GM23338 (cell line): ENCODE results near the gene MYO5A. TPM values are rescaled to one million over a fixed set of nuclear protein-coding genes. Genes with fewer than 3 reads are reported as not detected.

Experiments
- ATAC-seq: fragments of 200-7000 bp; cut with Tn5 transposase; 3 replicates; pipeline ENCODE4 v1.9.1; 2020
- DNase-seq: peaks from one replicate; pipeline ENCODE4 v3.0.0-alpha.2; 2015; ENCODE audit warnings: low spot score
- H2AFZ ChIP-seq: fragments of 200-600 bp; sonication (generic); 2 replicates; pipeline ENCODE4 v1.8.0; 2016; ENCODE audit warnings: antibody characterized with exemption, mild to moderate bottlenecking, moderate library complexity
- H3F3A ChIP-seq: fragments of 200-600 bp; sonication (generic); replicated peaks from 2 replicates; pipeline ENCODE4 v1.8.0; 2017; ENCODE audit warnings: antibody characterized with exemption, mixed run types, low read depth
- H3K27ac ChIP-seq: fragments of 200-600 bp; sonication (generic); 2 replicates; pipeline ENCODE4 v1.6.1; 2016; ENCODE audit warnings: low read depth
- H3K27me3 ChIP-seq: fragments of 200-600 bp; sonication (generic); 2 replicates; pipeline ENCODE4 v1.8.0; 2016; ENCODE audit warnings: mild to moderate bottlenecking, mixed run types, moderate library complexity; ENCODE audit not compliant: insufficient read depth
- H3K36me3 ChIP-seq: fragments of 200-600 bp; sonication (generic); 2 replicates; pipeline ENCODE4 v1.8.0; 2016; ENCODE audit warnings: mild to moderate bottlenecking; ENCODE audit not compliant: insufficient read depth
- H3K4me1 ChIP-seq: fragments of 200-600 bp; sonication (generic); 2 replicates; pipeline ENCODE4 v1.8.0; 2016; ENCODE audit warnings: mild to moderate bottlenecking, moderate library complexity; ENCODE audit not compliant: insufficient read depth
- H3K4me2 ChIP-seq: fragments of 200-600 bp; sonication (generic); 2 replicates; pipeline ENCODE4 v1.7.1; 2017; ENCODE audit warnings: mixed run types
- H3K4me3 ChIP-seq: fragments of 200-600 bp; sonication (generic); 2 replicates; pipeline ENCODE4 v1.6.1; 2016; ENCODE audit warnings: mixed run types
- H3K79me2 ChIP-seq: fragments of 200-600 bp; sonication (generic); replicated peaks from 2 replicates; pipeline ENCODE4 v1.8.0; 2017; ENCODE audit warnings: mild to moderate bottlenecking; ENCODE audit not compliant: insufficient read depth
- H3K9me2 ChIP-seq: fragments of 200-600 bp; sonication (generic); 2 replicates; pipeline ENCODE4 v1.8.0; 2017; ENCODE audit not compliant: insufficient read depth
- H4K20me1 ChIP-seq: fragments of 200-600 bp; sonication (generic); replicated peaks from 2 replicates; pipeline ENCODE4 v1.8.0; 2017; ENCODE audit warnings: mild to moderate bottlenecking; ENCODE audit not compliant: insufficient read depth
- H3K27ac Mint-ChIP-seq: 2 replicates; pipeline ENCODE4 v1.8.0; 2020; ENCODE audit warnings: inconsistent platforms, mild to moderate bottlenecking, moderate library complexity, mixed read lengths
- H3K27me3 Mint-ChIP-seq: 3 replicates; pipeline ENCODE4 v1.8.0; 2022; ENCODE audit warnings: low read depth, mild to moderate bottlenecking, moderate library complexity, mixed read lengths, inconsistent platforms; ENCODE audit not compliant: insufficient read depth, poor library complexity
- H3K36me3 Mint-ChIP-seq: 3 replicates; pipeline ENCODE4 v1.8.0; 2021; ENCODE audit warnings: low read depth, mild to moderate bottlenecking, inconsistent platforms, moderate library complexity, mixed read lengths
- H3K4me1 Mint-ChIP-seq: 3 replicates; pipeline ENCODE4 v1.8.0; 2020; ENCODE audit warnings: mild to moderate bottlenecking, inconsistent platforms, mixed read lengths
- H3K4me3 Mint-ChIP-seq: 3 replicates; pipeline ENCODE4 v1.8.0; 2021; ENCODE audit warnings: moderate library complexity, mild to moderate bottlenecking, inconsistent platforms, mixed read lengths
- H3K9me3 Mint-ChIP-seq: 3 replicates; pipeline ENCODE4 v1.8.0; 2020; ENCODE audit warnings: moderate library complexity, mild to moderate bottlenecking, inconsistent platforms, mixed read lengths
- CREB1 ChIP-seq: fragments of 250-450 bp; sonication (Bioruptor Pico); IDR thresholded peaks from 2 replicates; pipeline ENCODE4 v1.5.0; 2020; ENCODE audit warnings: low read depth, mild to moderate bottlenecking, moderate library complexity
- EZH2 ChIP-seq: fragments of 200-600 bp; sonication (generic); IDR thresholded peaks from one replicate; pipeline ENCODE4 v1.8.0; 2017; ENCODE audit warnings: antibody characterized with exemption, mild to moderate bottlenecking, low read depth; ENCODE audit not compliant: unreplicated experiment
- EZH2phosphoT487 ChIP-seq: fragments of 200-600 bp; sonication (generic); IDR thresholded peaks from one replicate; pipeline ENCODE4 v1.8.1; 2018; ENCODE audit warnings: antibody characterized with exemption; ENCODE audit not compliant: unreplicated experiment
- JUNB ChIP-seq: IDR thresholded peaks from one replicate; pipeline ENCODE4 v1.6.1; 2016; ENCODE audit warnings: antibody characterized with exemption; ENCODE audit not compliant: unreplicated experiment
- NANOG ChIP-seq: IDR thresholded peaks from 2 replicates; pipeline ENCODE4 v1.6.1; 2016; ENCODE audit warnings: antibody characterized with exemption, borderline replicate concordance
- POLR2AphosphoS5 ChIP-seq: IDR thresholded peaks from 2 replicates; pipeline ENCODE4 v1.6.1; 2016; ENCODE audit warnings: antibody characterized with exemption, low read depth
- REST ChIP-seq: IDR thresholded peaks from one replicate; pipeline ENCODE4 v1.6.1; 2018; ENCODE audit warnings: antibody characterized with exemption; ENCODE audit not compliant: unreplicated experiment
- STAT1 ChIP-seq: IDR thresholded peaks from one replicate; pipeline ENCODE4 v1.6.1; 2016; ENCODE audit warnings: antibody characterized with exemption; ENCODE audit not compliant: unreplicated experiment
- ZNF114 ChIP-seq: fragments of 250-450 bp; sonication (Bioruptor Pico); IDR thresholded peaks from 2 replicates; pipeline ENCODE4 v1.5.0; 2020; ENCODE audit warnings: mild to moderate bottlenecking, moderate library complexity
- ZNF331 ChIP-seq: fragments of 250-450 bp; sonication (Bioruptor Pico); IDR thresholded peaks from 2 replicates; pipeline ENCODE4 v1.5.0; 2020; ENCODE audit warnings: low read depth, mild to moderate bottlenecking, moderate library complexity
- ZNF462 ChIP-seq: fragments of 250-450 bp; sonication (Bioruptor Pico); IDR thresholded peaks from 2 replicates; pipeline ENCODE4 v1.5.0; 2020; ENCODE audit warnings: mild to moderate bottlenecking, moderate library complexity
- polyA plus RNA-seq: library from polyadenylated mRNA; unstranded; fragments of >200 nt; fragmentation: Nextera tagmentation; extraction: Ambion mirVana; gene quantifications from 2 replicates; pipeline ENCODE4 v1.2.1, GENCODE V29; 2016
- total RNA-seq: library from RNA; depleted of rRNA; stranded (reverse); fragments of >200 nt; shearing (Covaris generic); gene quantifications from 2 replicates; pipeline ENCODE4 v1.2.3, GENCODE V29; 2014
- TF ChIP-seq, protein P1 (sequence below): IDR thresholded peaks from 2 replicates; pipeline ENCODE4 v1.6.1; 2016; ENCODE audit warnings: antibody characterized with exemption
- TF ChIP-seq, protein P2 (sequence below), 2 experiments: fragments of 200-600 bp in 1 of 2; sonication (generic) in 1 of 2; conservative IDR thresholded peaks; 2 replicates each; pipeline versions ENCODE4 v1.5.1 to v1.6.1; 2016 to 2017; ENCODE audit warnings: antibody characterized with exemption in 2 of 2, low read depth in 2 of 2, mild to moderate bottlenecking in 2 of 2, moderate library complexity in 1 of 2

The MYO5A gene
- total and polyA plus RNA-seq, 2 experiments from 2014 or later: 5.7 to 31.8 TPM

DNA sequence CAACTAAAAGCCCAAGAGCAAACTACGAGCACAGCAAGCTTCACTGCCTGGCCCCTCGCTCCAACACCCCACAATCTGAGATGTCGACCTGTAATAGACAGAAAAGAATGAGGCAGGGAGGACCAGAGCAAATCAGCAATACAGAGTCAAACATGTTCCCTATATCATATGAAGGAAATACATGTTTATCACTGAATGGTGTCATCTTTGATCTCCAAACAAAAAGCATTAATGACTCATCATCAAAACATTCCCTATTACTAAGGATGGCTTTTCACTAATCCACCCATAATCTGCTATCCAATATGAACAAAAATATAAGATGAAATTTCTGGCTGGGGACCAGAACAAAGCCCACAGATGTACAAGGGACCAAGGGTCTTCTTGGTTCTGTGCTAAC lies 34.7 kb downstream of the MYO5A start:
- Histone ChIP-seq H3K27me3 (no peaks in the 10 kb centered on the region), H4K20me1 (no peaks in the 10 kb centered on the region), H3K36me3 (no peaks in the 10 kb centered on the region), H3K4me2 (no peak overlapping the region), H3F3A (no peaks in the 10 kb centered on the region), H3K9me2 (no peaks in the 10 kb centered on the region), H3K79me2 (peaks cover 17% of the 10 kb centered on the region), H3K4me1 (no peaks in the 10 kb centered on the region), H3K27ac (no peak overlapping the region), H2AFZ (no peak overlapping the region), H3K4me3 (no peak overlapping the region)
- H3K4me3 Mint-ChIP-seq: no peak overlapping the region
- H3K27ac Mint-ChIP-seq: no peak overlapping the region
- H3K27me3 Mint-ChIP-seq: peaks cover 2% of the 10 kb centered on the region
- H3K4me1 Mint-ChIP-seq: no peaks in the 10 kb centered on the region
- no peaks in the 10 kb centered on the region for H3K36me3 Mint-ChIP-seq
- DNase-seq (no peak), ATAC-seq (no peak)
- TF ChIP-seq ZNF114 (CRISPR knock-in tag): no peak
- no peak for TF ChIP-seq POLR2AphosphoS5
- TF ChIP-seq CREB1 (CRISPR knock-in tag): no peak
- TF ChIP-seq STAT1: no peak
- TF ChIP-seq JUNB: no peak
- TF ChIP-seq ZNF331 (CRISPR knock-in tag): no peak
- TF ChIP-seq, protein P1, sequence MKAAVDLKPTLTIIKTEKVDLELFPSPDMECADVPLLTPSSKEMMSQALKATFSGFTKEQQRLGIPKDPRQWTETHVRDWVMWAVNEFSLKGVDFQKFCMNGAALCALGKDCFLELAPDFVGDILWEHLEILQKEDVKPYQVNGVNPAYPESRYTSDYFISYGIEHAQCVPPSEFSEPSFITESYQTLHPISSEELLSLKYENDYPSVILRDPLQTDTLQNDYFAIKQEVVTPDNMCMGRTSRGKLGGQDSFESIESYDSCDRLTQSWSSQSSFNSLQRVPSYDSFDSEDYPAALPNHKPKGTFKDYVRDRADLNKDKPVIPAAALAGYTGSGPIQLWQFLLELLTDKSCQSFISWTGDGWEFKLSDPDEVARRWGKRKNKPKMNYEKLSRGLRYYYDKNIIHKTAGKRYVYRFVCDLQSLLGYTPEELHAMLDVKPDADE: no peak
- no peak for TF ChIP-seq ZNF462 (CRISPR knock-in tag)
- TF ChIP-seq, protein P2, sequence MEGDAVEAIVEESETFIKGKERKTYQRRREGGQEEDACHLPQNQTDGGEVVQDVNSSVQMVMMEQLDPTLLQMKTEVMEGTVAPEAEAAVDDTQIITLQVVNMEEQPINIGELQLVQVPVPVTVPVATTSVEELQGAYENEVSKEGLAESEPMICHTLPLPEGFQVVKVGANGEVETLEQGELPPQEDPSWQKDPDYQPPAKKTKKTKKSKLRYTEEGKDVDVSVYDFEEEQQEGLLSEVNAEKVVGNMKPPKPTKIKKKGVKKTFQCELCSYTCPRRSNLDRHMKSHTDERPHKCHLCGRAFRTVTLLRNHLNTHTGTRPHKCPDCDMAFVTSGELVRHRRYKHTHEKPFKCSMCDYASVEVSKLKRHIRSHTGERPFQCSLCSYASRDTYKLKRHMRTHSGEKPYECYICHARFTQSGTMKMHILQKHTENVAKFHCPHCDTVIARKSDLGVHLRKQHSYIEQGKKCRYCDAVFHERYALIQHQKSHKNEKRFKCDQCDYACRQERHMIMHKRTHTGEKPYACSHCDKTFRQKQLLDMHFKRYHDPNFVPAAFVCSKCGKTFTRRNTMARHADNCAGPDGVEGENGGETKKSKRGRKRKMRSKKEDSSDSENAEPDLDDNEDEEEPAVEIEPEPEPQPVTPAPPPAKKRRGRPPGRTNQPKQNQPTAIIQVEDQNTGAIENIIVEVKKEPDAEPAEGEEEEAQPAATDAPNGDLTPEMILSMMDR (conservative IDR thresholded peaks at IDR 0.05; ENCODE audit: low read depth in 2 of 2): no peak
- TF ChIP-seq EZH2phosphoT487: no peak
- TF ChIP-seq EZH2: no peak
- no peak for TF ChIP-seq REST
- no peak for TF ChIP-seq NANOG
- H3K9me3 Mint-ChIP-seq: no peaks in the 10 kb centered on the region
